ENCODE data around the gene GNG7. TPM values are rescaled to one million over a fixed set of nuclear protein-coding genes. Genes with fewer than 3 reads are reported as not detected.

GNG7 gene
- total RNA-seq, 1 donor from 2014 or later, result 5.5 TPM

DNA sequence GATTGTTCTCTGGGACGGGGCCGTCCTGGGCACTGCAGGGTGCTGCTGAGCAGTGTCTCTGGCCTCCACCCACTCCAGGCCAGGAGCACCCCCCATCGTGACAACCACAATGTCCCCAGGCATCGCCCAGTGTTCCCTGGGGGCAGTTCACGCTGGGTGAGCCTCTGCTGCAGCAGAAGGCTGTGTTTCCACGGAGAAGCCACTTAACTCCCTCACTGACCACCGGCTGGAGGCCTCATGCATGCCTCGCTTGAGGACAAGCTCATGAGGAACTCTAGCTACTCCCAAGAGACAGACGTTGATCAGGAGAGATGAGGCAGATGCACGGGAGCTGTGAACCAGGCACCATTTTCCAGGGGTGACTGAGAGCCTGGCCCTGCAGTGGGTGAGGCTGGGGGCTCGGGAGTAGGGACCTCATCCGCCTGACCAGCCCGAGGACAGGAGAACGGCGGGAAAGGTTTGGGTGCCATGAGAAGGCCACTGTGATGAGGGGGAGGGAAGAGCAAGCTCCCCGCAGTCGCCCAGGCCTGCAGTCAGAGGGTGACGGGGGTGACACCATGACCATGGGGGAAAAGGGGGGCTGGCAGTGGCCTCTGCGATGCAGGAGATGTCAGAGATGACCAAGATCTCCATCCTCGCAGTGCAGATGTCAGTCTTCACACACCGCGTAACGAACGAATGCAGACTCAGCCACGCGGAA lies 32.2 kb upstream of the GNG7 start:
- Histone ChIP-seq H3K4me3 (no peak overlapping the region), H3K27me3 (no peaks in the 10 kb centered on the region), H3K36me3 (peaks cover 16% of the 10 kb centered on the region), H3K4me1 (no peaks in the 10 kb centered on the region), H3K9me3 (no peaks in the 10 kb centered on the region), H3K27ac (no peak overlapping the region)
- no peak for TF ChIP-seq CTCF (IDR thresholded peaks at IDR 0.05)
- intact Hi-C loops (cut with DNase I), result no loop called here
- no peak for ATAC-seq
- no peak for DNase-seq

DNA sequence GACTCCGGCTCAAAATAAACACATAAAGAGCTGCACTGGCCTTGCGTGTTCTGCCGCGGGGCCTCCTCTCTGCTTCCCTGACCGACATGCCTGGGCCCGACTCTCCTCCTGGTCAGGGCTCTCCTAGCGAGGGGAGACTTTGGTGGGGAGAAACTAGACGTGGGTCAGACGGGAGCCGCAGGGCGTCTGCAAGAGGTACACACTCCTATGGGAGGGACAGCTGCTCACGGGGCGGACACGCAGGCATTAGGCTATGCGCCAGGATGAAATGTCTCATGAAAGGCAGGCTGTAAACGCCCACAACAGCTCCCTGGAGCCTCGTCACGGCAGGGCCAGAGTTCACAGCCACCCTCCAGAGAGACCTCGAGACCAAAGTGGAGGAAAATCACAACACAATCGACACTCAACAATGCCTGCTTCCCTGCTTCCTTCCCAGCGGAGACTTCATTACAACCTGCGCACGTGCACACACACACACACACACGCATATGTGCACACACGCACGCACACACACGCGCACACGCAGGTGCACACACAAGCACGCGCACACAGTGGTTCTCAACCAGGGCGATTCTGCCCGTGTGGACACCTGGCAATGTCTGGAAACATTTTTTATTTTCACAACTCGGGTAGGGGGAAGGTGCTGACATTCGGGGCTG lies 31.6 kb upstream of the GNG7 start:
- no peak overlapping the region for H3K27ac ChIP-seq
- H3K9me3 ChIP-seq, result no peaks in the 10 kb centered on the region
- no peak for TF ChIP-seq CTCF (IDR thresholded peaks at IDR 0.05)
- H3K27me3 ChIP-seq, result no peaks in the 10 kb centered on the region
- H3K4me1 ChIP-seq, result no peaks in the 10 kb centered on the region
- ATAC-seq, result no peak
- intact Hi-C loops (cut with DNase I), result no loop called here
- H3K36me3 ChIP-seq, result peaks cover 16% of the 10 kb centered on the region
- no peak for DNase-seq
- no peak overlapping the region for H3K4me3 ChIP-seq

DNA sequence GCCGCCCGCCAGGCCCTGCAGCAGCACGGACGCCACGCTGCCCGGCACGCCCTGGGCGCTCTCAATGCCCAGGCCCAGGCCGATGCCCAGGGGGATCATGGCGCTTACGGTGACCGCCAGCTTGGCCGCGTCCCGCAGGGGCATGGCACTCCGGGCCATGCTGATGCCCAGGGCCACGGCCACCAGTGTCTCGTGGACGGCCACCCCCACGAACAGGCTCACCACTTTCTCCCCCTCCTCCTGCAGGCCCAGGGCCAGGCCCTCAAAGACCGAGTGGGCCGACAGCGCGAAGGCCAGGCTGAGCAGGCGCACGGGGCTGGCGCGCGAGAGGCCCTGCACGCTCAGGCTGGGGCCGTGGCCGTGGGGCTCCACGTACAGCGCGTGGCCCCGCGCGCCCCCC lies 30.4 kb upstream of the GNG7 start:
- Histone ChIP-seq H3K4me1 (no peaks in the 10 kb centered on the region), H3K9me3 (no peaks in the 10 kb centered on the region), H3K27ac (no peak overlapping the region), H3K4me3 (no peak overlapping the region), H3K36me3 (peaks cover 16% of the 10 kb centered on the region), H3K27me3 (no peaks in the 10 kb centered on the region)
- TF ChIP-seq CTCF (IDR thresholded peaks at IDR 0.05), result no peak
- intact Hi-C loops (cut with DNase I), result no loop called here
- ATAC-seq, result no peak
- DNase-seq, result no peak

GRCh38 chr19:2732157-2732725 lies 29.7 kb upstream of the GNG7 start:
- Histone ChIP-seq H3K4me3 (no peak overlapping the region), H3K27ac (no peak overlapping the region), H3K27me3 (no peaks in the 10 kb centered on the region), H3K36me3 (peaks cover 16% of the 10 kb centered on the region), H3K4me1 (no peaks in the 10 kb centered on the region), H3K9me3 (no peaks in the 10 kb centered on the region)
- intact Hi-C loops (cut with DNase I), result no loop called here
- ATAC-seq, result no peak
- DNase-seq, result no peak
- TF ChIP-seq CTCF (IDR thresholded peaks at IDR 0.05), result no peak

DNA sequence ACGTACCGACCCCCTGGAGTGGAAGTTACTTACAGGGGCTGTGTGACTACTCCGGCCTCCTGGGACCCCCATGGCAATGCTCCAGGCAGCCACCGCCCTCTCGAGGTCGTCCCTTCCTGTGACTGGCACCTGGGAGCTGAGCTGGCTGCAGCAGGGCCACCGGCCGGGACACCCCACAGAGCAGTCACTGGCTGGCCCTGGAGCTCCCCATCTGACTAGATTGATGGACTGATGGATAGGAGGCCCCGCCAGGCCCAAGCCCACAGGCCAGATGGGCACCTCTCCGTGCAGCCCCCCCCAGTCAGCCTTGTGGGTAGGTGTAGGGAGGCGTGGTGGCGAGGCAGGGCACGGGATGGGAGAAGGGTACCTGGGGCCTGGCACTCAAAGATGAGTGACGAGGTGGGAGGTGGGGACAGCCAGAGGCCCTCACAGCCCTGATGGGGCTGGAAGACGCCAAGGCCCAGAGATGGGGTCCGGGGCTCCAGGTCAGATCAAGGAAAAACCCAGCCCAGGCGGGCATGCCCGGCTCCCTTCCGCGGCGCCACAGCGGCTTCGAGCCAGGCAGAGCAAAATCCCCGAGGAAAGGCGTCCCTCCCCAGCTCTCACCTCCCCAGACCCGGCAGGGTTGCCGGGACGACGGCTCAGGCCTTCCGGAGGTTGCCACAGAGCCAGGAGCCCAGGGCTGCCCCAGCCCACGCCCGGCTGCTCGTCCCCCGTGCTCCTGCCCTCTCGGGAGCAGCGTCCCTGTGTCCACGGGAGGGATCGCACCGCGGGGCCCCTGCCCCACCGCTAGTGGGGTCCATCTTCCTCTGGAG lies 28.9 kb upstream of the GNG7 start:
- Histone ChIP-seq H3K4me1 (no peaks in the 10 kb centered on the region), H3K9me3 (no peaks in the 10 kb centered on the region), H3K27me3 (no peaks in the 10 kb centered on the region), H3K4me3 (no peak overlapping the region), H3K36me3 (peaks cover 12% of the 10 kb centered on the region), H3K27ac (no peak overlapping the region)
- no peak for TF ChIP-seq CTCF (IDR thresholded peaks at IDR 0.05)
- intact Hi-C loops (cut with DNase I), result no loop called here
- DNase-seq (no peak), ATAC-seq (no peak)

Measured in upper lobe of right lung (tissue), 1 donor.